Mucosa of gallbladder (tissue), 1 donor: ENCODE measurements around the gene ITGAX. TPM values are rescaled to one million over a fixed set of nuclear protein-coding genes. Genes with fewer than 3 reads are reported as not detected.

Source experiments
- total RNA-seq: library from RNA; stranded (reverse); gene quantifications from one replicate; pipeline ENCODE4 v1.2.1, GENCODE V29; 2021
- donor health status: DM: no; HTN: no; CAD: no.

Gene ITGAX
- total RNA-seq, 1 donor from 2014 or later, result 16.1 TPM

Other genes starting within 250 kb of the ITGAX start
- gene BCKDK, start 246.8 kb upstream of the ITGAX start, total RNA-seq, result 49.6 TPM
- gene KAT8, start 237.5 kb upstream of the ITGAX start, total RNA-seq, result 67.2 TPM
- gene PRSS8, start 219.4 kb upstream of the ITGAX start, total RNA-seq, result 312 TPM
- gene PRSS36, start 205.1 kb upstream of the ITGAX start, total RNA-seq, result 5.7 TPM
- 208 TPM for gene FUS, start 175.0 kb upstream of the ITGAX start, total RNA-seq
- 25.1 TPM for gene PYCARD, start 152.4 kb upstream of the ITGAX start, total RNA-seq
- gene TRIM72, start 141.1 kb upstream of the ITGAX start, total RNA-seq, result 0.06 TPM
- not detected for gene PYDC1, start 138.0 kb upstream of the ITGAX start, total RNA-seq
- 14.9 TPM for gene ITGAM, start 95.2 kb upstream of the ITGAX start, total RNA-seq
- 0.09 TPM for gene ITGAD, start 38.2 kb downstream of the ITGAX start, total RNA-seq
- 1.3 TPM for gene COX6A2, start 73.2 kb downstream of the ITGAX start, total RNA-seq
- gene ZNF843, start 87.6 kb downstream of the ITGAX start, total RNA-seq, result 1.2 TPM
- 14.6 TPM for gene ARMC5, start 104.3 kb downstream of the ITGAX start, total RNA-seq
- 85.5 TPM for gene TGFB1I1, start 117.0 kb downstream of the ITGAX start, total RNA-seq
- gene SLC5A2, start 127.9 kb downstream of the ITGAX start, total RNA-seq, result 3.7 TPM
- gene RUSF1, start 153.2 kb downstream of the ITGAX start, total RNA-seq, result 82.6 TPM
- not detected for gene AHSP, start 172.7 kb downstream of the ITGAX start, total RNA-seq